DND-41 (cell line): ENCODE data around the gene OXTR.

Experiments
- CTCF ChIP-seq: IDR thresholded peaks from 2 replicates; pipeline ENCODE4 v1.5.1; 2012; ENCODE audit warnings: borderline replicate concordance, low read length, moderate library complexity, mild to moderate bottlenecking; ENCODE audit not compliant: poor library complexity, severe bottlenecking; ENCODE audit errors: extremely low read depth
- EZH2 ChIP-seq: IDR thresholded peaks from 3 replicates; pipeline ENCODE4 v1.6.1; 2012; ENCODE audit warnings: borderline replicate concordance, low read depth, mild to moderate bottlenecking, moderate library complexity, low read length, inconsistent platforms; ENCODE audit not compliant: severe bottlenecking

- TF ChIP-seq CTCF, result no peak
- TF ChIP-seq EZH2, result no peak
These were observed 35.9 kb downstream of the OXTR start, which contains the start of gene CAV3 for GRCh38 chr3:8733332-8734094.
